Stimulated activated CD8-positive, alpha-beta memory T cell treated with anti-CD3 and anti-CD28 coated beads, Interleukin-7, amount 100 ng/mL, for 24 hours (primary cell): Measurements from ENCODE around the gene MAGEB17.
"Not testable (repeated sequence)": the region's sequence is repeated elsewhere in the genome, so short reads cannot be mapped to it uniquely, and the experiment has no call there.

Experiments
- DNase-seq: peaks from one replicate; pipeline ENCODE4 v3.0.0-alpha.2; 2020; ENCODE audit warnings: low read depth

The MAGEB17 gene

DNA sequence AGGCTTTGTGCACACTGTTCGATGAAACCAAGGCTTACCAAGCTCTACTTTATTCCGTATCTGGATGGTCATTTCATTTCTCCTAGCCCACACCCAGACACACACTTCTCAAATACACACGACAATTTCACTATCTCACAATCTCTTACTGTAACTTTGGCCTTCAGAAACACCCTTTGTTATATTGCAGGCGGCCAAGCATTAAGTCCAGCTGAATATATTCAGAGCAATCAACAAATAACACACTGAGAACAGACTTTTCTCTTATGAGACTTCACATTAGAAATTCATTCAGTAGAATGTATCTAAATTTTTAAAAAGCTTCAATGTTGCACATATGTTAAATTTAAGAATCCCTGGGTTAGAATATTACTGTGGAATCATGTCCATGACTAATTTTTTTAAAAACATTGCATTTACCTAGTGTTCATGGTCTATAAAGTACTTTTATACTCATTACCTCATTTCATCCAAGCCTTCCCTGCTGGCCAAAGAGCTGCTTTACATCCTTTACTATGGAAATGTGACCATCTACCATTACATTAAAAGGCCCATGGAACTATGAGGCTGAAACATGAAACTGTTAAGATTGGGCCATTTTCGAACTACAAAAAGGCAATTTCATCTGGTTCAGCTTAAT, 10.5 kb upstream of the MAGEB17 start:
- no peak for DNase-seq

DNA sequence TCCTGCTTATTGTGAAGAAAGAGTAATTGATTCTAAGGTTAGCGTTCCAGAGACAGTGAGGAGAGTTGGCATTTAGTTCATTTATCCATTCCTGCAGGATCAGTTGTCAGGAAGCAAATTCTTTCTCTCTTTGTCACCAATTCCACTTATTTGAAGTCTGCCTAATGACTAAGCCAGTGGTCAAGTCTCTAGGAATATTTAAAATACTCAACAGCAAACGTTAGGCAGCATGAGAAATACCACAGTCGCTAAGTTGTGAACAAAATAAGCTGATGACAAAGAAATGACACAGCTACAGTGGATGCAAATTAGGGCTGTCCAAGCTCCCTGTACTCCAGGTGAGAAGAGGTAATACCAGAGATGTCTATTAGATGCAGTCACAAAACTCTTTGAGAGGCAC, 6.6 kb upstream of the MAGEB17 start:
- no peak for DNase-seq

DNA sequence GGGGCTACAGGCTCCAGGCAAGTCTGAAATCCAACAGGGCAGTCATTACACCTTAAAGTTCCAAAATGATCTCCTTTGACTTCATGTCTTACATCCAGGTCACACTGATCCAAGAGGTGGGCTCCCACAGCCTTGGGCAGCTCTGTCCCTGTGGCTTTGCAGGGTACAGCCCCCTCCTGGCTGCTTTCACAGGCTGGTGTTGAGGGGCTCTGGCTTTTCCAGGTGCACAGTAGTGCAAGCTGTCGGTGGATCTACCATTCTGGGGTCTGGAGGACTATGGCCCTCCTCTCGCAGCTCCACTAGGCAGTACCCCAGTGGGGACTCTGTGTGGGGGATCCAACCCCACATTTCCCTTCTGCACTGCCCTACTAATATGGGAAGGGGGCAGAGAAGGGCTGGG, 6.1 kb upstream of the MAGEB17 start:
- DNase-seq, result not testable (repeated sequence)

DNA sequence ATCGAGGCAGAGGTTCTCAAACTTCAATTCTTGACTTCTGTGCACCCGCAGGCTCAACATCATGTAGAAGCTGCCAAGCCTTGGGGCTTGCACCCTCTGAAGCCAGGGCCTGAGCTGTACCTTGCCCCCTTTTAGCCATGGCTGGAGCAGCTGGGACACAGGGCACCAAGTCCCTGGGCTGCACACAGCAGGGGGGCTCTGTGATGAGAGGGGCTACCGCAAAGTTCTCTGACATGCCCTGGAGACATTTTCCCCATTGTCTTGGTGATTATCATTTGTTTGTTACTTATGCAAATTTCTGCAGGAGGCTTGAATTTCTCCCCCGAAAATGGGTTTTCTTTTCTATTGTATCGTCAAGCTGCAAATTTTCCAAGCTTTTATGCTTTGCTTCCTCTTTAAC, 4.9 kb upstream of the MAGEB17 start:
- DNase-seq, result no peak

DNA sequence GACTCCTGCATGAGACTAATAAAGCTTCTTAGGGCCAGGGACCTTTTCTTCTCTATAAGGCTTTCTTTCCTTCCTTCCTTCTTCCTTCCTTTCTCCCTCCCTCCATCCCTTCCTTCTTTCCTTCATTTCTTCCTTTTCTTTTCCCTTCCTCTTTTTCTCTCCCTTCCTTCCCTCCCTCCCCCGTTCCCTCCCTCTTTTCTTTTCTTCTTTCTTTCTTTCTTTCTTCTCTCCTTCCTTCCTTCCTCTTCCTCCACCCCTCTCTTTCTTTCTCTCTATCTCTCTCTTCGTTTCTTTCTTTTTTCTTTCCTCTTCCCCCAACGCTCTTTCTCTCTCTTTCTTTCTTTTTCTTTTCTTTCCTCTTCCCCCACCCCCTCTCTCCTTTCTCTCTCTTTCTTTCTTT, 2.5 kb upstream of the MAGEB17 start:
- DNase-seq, result no peak

DNA sequence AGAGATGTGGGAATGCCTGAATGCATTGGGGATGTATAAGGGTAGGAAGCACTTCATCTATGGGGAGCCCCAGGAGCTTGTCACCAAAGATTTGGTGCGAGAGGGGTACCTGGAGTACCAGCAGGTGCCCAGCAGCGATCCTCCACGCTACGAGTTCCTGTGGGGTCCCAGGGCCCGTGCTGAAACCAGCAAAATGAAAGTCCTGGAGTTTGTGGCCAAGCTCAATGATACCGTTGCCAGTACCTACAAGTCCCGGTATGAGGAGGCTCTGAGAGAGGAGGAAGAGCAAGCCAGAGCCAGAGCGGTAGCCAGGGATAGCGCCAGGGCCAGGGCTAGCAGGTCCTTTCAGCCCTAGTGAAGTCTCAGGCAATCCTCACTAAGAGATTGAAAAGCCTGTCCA, 3.8 kb downstream of the MAGEB17 start:
- DNase-seq, result no peak

DNA sequence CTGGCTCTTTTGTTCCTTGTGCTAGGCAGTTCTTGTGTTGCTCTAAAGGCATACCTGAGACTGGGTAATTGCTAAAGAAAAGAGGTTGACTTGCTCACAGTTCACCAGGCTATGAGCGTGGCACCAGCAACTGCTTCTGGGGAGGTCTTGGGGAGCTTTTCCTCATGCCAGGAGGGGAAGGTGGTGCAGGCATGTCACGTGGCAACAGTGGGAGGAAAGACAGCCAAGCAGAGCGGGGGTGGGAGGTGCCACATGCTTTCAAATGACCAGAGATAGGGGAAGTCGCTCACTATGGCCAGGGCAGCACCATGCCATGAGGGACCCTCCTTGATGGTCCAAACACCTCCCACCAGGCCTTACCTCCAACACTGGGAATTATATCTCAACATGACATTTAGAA, 4.7 kb downstream of the MAGEB17 start:
- DNase-seq, result no peak

DNA sequence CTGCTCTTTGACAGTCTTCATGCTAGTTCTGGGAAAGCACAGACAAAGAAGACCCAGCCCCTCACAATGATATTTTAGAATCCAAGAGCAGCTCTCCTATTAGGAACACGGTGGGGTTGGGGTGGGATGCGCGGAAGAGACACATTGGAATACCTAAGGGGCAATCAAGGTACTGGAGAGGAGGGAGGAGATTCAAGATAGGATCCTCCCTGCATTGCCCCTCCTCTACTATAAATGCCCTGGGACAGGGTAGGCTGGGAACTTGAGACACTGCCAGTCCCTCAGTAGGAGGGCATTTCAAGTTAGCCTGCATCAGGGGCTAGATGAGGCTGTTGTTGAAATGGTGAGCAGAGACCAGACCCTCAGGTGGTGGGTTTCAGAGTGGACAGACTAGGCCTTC, 5.1 kb downstream of the MAGEB17 start:
- no peak for DNase-seq

DNA sequence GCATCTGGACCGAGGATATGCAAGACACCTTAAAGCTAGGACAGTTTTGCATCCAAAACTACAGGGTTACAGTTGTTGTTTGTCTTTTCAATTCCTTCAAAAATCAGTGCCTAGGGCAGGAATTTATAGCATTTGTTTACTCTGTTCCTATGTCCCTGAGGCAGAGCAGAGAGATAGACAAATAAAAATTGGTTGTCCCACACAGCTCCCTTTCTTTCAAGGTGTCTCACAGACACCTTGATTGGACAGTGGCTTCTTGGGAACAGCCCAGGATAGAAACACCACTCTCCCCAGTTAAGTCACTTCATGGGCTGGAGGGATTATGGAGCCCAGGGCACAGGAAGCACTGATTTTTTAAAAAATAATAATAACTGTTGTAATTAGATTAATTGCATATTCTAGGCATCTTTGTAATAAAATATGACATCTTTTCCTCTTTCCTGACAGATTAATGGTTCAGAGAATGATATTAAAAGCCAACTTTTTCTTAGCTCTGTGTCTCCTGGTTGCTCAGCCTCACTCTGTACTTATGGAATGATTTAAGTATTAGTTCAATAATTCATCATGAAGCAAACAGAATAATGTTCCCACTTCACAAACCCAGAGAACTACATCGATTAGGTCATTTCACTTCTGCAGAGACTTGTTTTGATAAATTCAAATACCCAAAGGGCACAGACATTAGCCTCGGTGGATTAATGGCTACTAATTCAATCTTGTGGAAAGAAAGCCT, 8.2 kb downstream of the MAGEB17 start:
- no peak for DNase-seq

DNA sequence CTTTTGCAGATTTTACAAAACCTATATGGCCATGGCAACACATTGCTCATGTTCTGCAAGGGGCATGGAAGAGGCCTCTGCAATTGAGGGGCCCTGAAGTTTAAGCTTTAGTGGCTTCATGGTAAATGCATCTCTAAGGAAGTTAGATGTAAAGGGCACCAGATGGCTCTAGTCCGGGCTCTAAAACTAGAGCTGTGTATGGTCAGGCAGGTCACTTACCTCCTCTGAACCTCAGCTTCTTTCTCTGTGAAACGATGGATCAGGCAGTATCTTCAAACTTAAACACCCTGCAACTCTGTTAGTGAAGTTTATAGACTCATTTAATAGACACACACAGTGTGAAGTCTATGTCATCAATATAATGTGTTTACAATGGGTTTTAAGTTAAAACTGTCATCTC, 10.0 kb downstream of the MAGEB17 start:
- no peak for DNase-seq

DNA sequence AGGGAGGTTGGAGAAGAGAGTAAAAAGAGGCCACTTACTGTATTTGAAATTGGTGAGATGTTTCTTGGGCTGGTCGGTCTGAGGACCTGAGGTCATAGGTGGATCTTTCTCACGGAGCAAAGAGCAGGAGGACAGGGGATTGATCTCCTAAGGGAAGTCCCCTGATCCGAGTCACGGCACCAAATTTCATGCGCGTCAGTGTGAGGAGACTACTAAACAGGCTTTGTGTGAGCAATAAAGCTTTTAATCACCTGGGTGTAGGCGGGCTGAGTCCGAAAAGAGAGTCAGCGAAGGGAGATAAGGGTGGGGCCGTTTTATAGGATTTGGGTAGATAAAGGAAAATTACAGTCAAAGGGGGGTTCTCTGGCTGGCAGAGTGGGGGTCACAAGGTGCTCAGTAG, 16.6 kb downstream of the MAGEB17 start:
- not testable (repeated sequence) for DNase-seq

DNA sequence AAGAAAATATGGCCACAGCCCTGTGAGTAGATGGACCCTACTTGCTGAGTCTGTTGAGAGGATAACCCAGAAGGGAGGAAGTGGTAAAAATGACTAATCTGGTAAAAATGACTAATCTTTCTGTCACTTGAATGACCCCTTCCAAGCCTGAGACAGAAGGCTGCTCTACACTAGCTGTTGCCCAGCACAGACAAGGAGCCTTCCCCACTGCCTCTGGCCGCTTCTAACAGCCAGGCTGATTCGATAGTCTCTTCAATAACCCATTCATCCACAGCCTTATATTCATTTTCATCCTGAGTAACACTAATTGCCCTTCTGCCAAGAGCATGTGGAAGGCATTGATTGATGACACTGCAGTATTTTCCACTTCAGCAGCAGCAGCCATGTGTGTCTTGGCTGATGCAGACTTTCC, 18.4 kb downstream of the MAGEB17 start:
- no peak for DNase-seq

DNA sequence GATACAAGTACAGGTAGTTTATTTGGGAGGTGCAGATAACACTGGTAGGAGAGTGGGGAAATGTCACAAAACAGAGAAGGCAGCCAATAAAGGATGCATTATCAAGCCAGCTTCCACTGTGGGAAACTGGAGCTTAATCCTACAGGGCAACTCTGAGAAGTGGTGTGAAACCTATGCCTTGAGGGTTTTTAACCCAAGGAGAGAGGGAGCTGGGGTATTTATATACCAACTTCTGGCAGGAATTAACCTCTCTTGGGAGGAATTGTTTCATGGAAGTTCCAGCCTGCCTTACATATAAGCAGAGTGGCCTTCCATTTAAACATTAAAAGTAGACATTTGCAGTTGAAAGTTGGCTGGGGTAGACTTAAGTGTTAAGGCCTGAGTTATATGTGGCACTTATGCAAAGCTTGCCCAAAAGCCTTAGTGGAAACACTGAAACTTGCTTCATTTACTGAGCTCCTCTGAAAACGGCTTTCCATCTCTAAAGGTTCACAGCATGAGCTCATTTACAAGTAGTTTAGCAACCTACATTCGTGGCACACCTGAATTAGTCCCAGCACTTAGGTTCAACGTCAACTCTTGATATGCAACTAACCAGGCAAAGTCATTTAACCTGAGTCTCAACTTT, 19.2 kb downstream of the MAGEB17 start:
- no peak for DNase-seq

DNA sequence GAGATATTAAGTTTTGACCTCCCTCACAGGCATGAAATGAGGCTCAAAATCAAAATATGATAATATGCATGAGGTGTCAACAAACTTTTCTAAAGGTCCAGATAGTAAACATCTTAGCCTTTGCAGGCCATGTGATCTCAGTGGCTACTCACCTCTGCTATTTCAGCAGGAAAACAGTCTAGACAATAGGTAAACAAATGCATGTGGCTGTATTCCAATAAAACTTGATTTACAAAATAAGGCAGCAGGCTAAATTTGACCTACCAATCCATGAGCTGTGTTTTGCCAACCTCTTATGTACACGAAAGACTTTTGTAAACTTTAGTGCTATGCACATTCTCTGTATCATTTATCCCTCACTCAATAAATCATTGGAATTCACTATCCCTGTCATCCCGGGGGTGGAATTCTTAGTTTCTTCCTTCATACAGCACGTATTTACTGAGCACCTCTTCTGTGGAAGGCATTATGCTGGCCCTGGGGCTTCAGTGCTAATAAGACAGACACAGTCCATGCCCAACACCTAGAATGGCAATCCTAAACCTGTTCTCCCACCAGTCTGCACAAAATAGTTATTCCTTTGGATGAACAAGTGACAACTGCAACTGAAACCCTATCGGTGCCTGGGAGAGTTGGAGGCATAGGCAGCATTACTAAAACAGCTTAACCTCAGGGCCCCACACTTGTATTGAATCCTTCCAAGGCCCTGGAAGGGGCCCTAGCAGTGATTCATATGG, 19.9 kb downstream of the MAGEB17 start:
- no peak for DNase-seq

DNA sequence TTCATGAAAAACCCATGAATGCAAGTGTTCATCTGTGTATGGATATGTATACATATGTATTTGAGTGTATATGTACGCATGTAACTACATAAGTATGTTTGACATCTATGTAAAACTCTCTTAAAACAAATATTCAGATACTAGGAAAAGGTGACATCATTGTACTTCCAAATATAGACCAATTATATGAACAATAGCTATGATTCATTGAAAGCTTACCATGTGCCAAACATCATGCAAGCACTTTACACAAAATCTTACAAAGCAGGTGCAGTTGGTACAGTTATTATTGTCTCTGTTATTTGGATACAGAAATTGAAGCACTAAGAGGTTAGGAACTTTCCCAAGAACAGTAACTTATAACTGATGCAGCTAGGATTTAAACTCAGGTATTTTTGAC, 21.4 kb downstream of the MAGEB17 start:
- no peak for DNase-seq

DNA sequence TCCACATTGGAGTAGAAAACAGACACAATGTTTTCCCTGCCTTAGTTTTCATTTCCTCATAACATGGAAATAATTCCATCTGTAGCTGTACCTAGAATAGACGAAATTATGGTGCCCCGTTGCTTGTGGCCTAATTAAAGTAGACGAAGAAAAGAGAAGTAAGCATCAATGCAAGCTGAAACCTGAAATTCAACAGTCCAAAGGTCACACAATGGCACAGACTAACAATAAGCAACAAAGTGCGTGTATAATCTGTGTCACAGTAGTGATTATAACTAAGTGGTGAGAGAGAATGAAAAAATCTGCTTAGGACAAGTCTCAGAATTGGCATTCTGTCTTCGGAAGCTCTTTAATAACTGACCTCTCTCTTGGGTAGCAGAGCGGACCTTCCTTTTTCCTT, 24.3 kb downstream of the MAGEB17 start:
- DNase-seq, result no peak

DNA sequence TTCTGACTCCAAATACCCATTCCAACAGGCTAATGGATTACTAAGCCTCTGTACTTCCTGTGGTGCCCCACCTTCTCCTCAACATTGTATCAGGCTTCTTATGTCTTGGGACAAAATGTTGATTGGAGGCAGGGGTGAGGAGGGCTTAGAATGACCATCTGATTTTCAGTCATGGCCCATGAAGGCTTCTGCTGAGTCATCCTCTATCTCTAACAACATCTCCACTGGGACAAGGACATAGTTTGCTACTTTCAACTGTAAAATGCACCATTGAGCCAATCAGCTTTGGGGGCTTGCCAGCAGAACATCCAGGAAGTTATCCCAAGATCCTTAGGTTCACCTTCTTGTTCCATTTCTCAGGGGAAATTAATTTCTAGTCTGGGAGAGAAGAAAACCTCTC, 29.5 kb downstream of the MAGEB17 start:
- no peak for DNase-seq

DNA sequence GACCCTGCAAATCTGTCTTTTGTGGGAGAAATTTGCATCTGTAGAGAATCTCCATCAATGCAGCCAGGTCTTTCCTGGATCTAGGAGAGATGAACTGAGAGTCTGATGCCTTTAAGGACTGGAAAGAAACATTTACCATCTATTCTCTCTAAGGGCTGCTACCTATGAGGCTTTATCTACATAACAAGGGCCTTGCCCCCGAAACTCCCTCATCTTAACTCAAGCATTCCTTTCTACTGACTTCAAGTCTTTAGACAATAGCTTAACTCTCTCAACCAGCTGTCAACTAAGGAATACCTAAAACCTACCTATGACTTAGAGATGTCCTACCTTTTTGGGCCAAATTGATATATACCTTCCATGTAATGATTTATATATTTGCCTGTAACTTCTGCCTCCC, 32.1 kb downstream of the MAGEB17 start:
- DNase-seq, result no peak

DNA sequence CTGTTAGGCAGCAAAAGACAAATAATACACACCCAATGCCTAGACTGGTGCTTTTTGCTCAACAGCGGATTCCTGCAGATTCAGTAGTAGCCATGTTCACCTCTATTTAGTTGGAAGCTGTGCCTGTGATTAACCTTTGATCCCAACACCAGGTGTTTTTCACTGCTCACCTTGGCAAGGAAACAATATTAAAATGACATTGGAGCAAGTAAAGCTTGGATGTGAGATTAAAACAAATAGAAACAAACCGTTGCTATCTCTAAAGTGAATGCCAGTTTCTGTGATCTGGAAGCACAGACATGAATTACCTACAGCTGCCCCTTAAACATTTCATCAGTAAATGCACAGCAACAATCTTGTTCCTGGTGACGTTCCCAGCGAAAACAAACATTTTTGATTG, 35.7 kb downstream of the MAGEB17 start:
- DNase-seq, result no peak

DNA sequence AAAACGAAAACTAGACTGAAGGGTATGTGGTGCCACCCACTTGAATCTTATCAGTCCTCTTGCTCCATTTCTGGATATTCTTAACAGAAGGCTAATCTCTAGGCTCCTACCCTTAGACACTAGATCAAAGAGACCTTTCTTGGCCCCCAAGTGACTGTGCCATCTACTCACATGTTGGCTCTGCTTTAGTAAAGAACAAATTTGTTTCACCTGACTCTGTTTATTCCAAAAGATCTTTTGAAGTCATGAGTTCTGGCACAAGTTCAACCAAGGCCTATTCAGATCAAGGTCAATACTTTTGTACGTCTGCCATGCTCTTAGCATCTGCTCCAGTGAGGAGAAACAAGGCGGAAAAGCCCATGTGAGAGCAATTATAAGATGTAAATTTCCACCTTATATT, 37.3 kb downstream of the MAGEB17 start:
- DNase-seq, result no peak

DNA sequence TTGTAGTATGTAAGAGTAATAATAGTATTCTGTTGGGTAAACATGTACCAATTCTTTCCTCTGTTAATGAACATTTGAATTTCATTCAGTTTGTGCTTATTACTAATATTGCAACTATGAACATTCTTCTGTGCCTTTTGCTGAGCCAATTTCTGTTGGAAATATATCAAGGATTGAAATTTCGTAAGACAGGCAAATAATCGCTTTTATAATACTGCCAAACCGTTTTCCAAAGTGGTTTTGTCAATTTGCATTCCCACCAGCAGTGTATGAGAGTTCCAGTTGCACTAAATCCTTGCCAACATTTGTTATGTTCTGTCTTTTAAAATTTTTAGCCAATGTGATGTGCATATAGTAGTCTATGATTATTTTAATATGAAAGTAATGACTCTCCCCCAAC, 38.6 kb downstream of the MAGEB17 start:
- DNase-seq, result no peak

DNA sequence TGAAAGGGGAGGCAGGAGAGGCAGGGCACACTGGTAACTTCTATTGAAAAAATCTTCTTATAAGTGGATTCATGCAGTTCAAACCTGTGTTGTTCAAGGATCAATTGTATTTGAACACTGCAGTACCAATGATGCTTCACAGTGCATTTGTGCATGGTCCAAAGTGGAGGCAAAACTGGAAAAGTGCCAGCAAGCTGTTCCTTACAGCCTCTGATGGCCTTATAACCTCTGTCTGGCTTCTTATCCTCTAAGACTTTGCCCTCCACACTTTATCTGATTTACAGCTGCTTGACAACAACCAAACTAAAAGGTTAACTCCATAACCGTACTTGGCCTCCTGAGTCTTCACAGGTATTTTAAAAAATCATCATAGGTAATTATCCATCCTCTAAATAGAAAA, 40.4 kb downstream of the MAGEB17 start:
- DNase-seq, result no peak

DNA sequence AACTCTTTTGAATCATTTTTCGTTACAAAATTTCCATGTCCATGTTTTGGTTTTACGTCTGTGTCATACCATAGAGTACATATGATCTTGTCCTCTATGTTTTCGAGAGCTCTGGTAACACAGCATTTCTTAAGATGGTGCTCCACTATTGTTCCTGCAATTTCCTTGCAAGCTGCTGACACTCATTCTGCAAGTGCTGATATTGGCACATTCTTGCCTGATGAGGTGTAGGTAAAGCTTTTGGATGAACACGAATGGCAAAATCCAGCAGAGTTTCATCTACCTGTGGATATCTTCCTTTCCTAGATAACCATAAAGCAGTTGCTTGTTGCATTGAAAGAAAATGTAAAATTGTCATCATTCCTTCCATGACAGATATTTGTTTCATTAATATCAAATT, 41.3 kb downstream of the MAGEB17 start:
- no peak for DNase-seq
